Neural cell (in vitro differentiated cells): Measurements from ENCODE around the gene ICA1. TPM values are rescaled to one million over a fixed set of nuclear protein-coding genes. Genes with fewer than 3 reads are reported as not detected.

Experiments used
- H2AFZ ChIP-seq: fragments of 200-600, 300-800 bp; sonication (generic), shearing (Covaris generic); 2 replicates; pipeline ENCODE4 v1.6.0; 2014; ENCODE audit warnings: low read depth, mild to moderate bottlenecking, antibody characterized with exemption, low read length, moderate library complexity
- H3F3A ChIP-seq: fragments of 200-600 bp; shearing (Covaris generic); 2 replicates; pipeline ENCODE4 v1.6.1; 2016; ENCODE audit warnings: mild to moderate bottlenecking, moderate library complexity, mixed read lengths, antibody characterized with exemption, low read length; ENCODE audit not compliant: insufficient read depth, poor library complexity, severe bottlenecking
- H3K27ac ChIP-seq: fragments of 200-600, 300-800 bp; sonication (generic), shearing (Covaris generic); 2 replicates; pipeline ENCODE4 v1.5.1; 2014; ENCODE audit warnings: mild to moderate bottlenecking, low read length, moderate library complexity
- H3K27me3 ChIP-seq: fragments of 300-800, 200-600 bp; sonication (generic), shearing (Covaris generic); 2 replicates; pipeline ENCODE4 v1.6.0; 2014; ENCODE audit warnings: mild to moderate bottlenecking, low read depth, low read length, moderate library complexity; ENCODE audit not compliant: insufficient read depth
- H3K36me3 ChIP-seq: fragments of 300-800, 200-600 bp; sonication (generic), shearing (Covaris generic); 2 replicates; pipeline ENCODE4 v1.5.1; 2014; ENCODE audit warnings: mild to moderate bottlenecking, antibody characterized with exemption, low read length, moderate library complexity; ENCODE audit not compliant: insufficient read depth
- H3K4me2 ChIP-seq: fragments of 300-800, 200-600 bp; sonication (generic), shearing (Covaris generic); 2 replicates; pipeline ENCODE4 v1.6.0; 2014; ENCODE audit warnings: mild to moderate bottlenecking, low read length
- H3K4me3 ChIP-seq: fragments of 300-800, 200-600 bp; sonication (generic), shearing (Covaris generic); 2 replicates; pipeline ENCODE4 v1.5.1; 2014; ENCODE audit warnings: mild to moderate bottlenecking, low read length, moderate library complexity
- H3K79me2 ChIP-seq: fragments of 200-600 bp; shearing (Covaris generic); replicated peaks from 2 replicates; pipeline ENCODE4 v1.6.0; 2014; ENCODE audit warnings: mild to moderate bottlenecking, low read length, moderate library complexity; ENCODE audit not compliant: insufficient read depth
- H3K9ac ChIP-seq: fragments of 300-800, 200-600 bp; sonication (generic), shearing (Covaris generic); 2 replicates; pipeline ENCODE4 v1.6.1; 2016; ENCODE audit warnings: mild to moderate bottlenecking, low read length, mixed read lengths
- H3K9me2 ChIP-seq: fragments of 200-600 bp; shearing (Covaris generic); 2 replicates; pipeline ENCODE4 v1.6.1; 2016; ENCODE audit warnings: mild to moderate bottlenecking, low read length, mixed read lengths; ENCODE audit not compliant: insufficient read depth
- H3K9me3 ChIP-seq: fragments of 200-600, 300-800 bp; sonication (generic), shearing (Covaris generic); 2 replicates; pipeline ENCODE4 v1.6.1; 2016; ENCODE audit warnings: mild to moderate bottlenecking, mixed run types, low read length, moderate library complexity, mixed read lengths
- H4K20me1 ChIP-seq: fragments of 200-600 bp; shearing (Covaris generic); 2 replicates; pipeline ENCODE4 v1.6.1; 2016; ENCODE audit warnings: mild to moderate bottlenecking, mixed run types; ENCODE audit not compliant: insufficient read depth
- EP300 ChIP-seq: fragments of 450-650 bp; conservative IDR thresholded peaks from 2 replicates; pipeline ENCODE4 v1.6.1; 2014; ENCODE audit warnings: antibody characterized with exemption, mild to moderate bottlenecking, moderate library complexity; ENCODE audit not compliant: poor library complexity, severe bottlenecking
- EZH2 ChIP-seq: fragments of 200-600, 300-800 bp; shearing (Covaris generic), sonication (generic); IDR thresholded peaks from 2 replicates; pipeline ENCODE4 v1.6.1; 2014; ENCODE audit warnings: antibody characterized with exemption, low read length, borderline replicate concordance, mild to moderate bottlenecking; ENCODE audit not compliant: insufficient read depth, poor library complexity, severe bottlenecking
- MXI1 ChIP-seq: fragments of 450-650 bp; conservative IDR thresholded peaks from 2 replicates; pipeline ENCODE4 v1.6.1; 2014; ENCODE audit warnings: antibody characterized with exemption, mild to moderate bottlenecking; ENCODE audit not compliant: poor library complexity, severe bottlenecking
- POLR2AphosphoS5 ChIP-seq: IDR thresholded peaks from 2 replicates; pipeline ENCODE4 v1.6.1; 2012
- RAD21 ChIP-seq: fragments of 450-650 bp; conservative IDR thresholded peaks from 2 replicates; pipeline ENCODE4 v1.6.1; 2014; ENCODE audit warnings: antibody characterized with exemption, mild to moderate bottlenecking, moderate library complexity
- SMC3 ChIP-seq: fragments of 450-650 bp; conservative IDR thresholded peaks from 2 replicates; pipeline ENCODE4 v1.6.1; 2014; ENCODE audit warnings: antibody characterized with exemption, mild to moderate bottlenecking, moderate library complexity; ENCODE audit not compliant: poor library complexity
- TAF1 ChIP-seq: IDR thresholded peaks from 2 replicates; pipeline ENCODE4 v1.6.1; 2012; ENCODE audit warnings: low read depth
- polyA plus RNA-seq: library from polyadenylated mRNA; depleted of rRNA; stranded (reverse); fragments of >200 nt; gene quantifications from 2 replicates; pipeline ENCODE4 v1.2.3, GENCODE V29; 2014
- TF ChIP-seq, protein P1 (sequence below): IDR thresholded peaks from 2 replicates; pipeline ENCODE4 v1.6.1; 2012; ENCODE audit warnings: borderline replicate concordance
- TF ChIP-seq, protein P2 (sequence below): fragments of 450-650 bp; IDR thresholded peaks from 2 replicates; pipeline ENCODE4 v1.5.1; 2014; ENCODE audit warnings: antibody characterized with exemption, mild to moderate bottlenecking, moderate library complexity; ENCODE audit not compliant: poor library complexity, severe bottlenecking

The ICA1 gene
- polyA plus RNA-seq, 1 donor from 2014 or later: 18.6 TPM

DNA sequence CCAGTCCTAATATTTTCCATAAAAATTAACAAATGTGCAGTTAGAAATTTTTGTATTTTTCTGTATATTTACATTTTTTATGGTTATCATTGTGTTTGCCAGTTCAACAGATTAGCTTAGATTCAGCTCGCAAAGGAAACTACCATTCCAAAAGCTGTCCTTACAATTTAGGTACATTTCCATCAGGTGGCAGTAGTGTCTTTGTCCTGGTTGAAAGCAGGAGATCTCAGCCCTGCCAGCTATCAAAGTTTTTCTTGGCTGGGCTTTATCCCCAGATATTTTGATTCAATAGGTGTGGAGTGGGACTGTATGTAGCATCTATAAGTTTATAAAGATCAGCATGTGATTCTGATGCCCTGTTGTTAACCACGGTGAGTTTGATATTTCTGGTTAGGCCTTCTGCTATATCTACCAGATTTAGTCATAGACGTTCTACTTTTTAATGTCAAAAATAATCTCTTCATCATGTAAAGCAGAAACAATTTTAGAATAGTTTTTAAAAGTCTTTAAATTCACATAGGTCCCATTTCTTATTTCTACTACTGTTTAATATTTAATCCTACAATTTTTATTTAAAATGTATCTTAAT is 15.5 kb upstream of the ICA1 start:
- Histone ChIP-seq H3K9ac (no peak overlapping the region), H3K9me2 (no peaks in the 10 kb centered on the region), H4K20me1 (no peaks in the 10 kb centered on the region), H3K27me3 (no peaks in the 10 kb centered on the region), H3K4me2 (no peak overlapping the region), H3K9me3 (no peaks in the 10 kb centered on the region), H3K36me3 (no peaks in the 10 kb centered on the region), H3K4me3 (no peak overlapping the region), H3K79me2 (no peaks in the 10 kb centered on the region), H3F3A (no peaks in the 10 kb centered on the region), H2AFZ (no peak overlapping the region), H3K27ac (no peak overlapping the region)
- TF ChIP-seq, protein P1, sequence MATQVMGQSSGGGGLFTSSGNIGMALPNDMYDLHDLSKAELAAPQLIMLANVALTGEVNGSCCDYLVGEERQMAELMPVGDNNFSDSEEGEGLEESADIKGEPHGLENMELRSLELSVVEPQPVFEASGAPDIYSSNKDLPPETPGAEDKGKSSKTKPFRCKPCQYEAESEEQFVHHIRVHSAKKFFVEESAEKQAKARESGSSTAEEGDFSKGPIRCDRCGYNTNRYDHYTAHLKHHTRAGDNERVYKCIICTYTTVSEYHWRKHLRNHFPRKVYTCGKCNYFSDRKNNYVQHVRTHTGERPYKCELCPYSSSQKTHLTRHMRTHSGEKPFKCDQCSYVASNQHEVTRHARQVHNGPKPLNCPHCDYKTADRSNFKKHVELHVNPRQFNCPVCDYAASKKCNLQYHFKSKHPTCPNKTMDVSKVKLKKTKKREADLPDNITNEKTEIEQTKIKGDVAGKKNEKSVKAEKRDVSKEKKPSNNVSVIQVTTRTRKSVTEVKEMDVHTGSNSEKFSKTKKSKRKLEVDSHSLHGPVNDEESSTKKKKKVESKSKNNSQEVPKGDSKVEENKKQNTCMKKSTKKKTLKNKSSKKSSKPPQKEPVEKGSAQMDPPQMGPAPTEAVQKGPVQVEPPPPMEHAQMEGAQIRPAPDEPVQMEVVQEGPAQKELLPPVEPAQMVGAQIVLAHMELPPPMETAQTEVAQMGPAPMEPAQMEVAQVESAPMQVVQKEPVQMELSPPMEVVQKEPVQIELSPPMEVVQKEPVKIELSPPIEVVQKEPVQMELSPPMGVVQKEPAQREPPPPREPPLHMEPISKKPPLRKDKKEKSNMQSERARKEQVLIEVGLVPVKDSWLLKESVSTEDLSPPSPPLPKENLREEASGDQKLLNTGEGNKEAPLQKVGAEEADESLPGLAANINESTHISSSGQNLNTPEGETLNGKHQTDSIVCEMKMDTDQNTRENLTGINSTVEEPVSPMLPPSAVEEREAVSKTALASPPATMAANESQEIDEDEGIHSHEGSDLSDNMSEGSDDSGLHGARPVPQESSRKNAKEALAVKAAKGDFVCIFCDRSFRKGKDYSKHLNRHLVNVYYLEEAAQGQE: no peak
- TF ChIP-seq EP300: no peak
- TF ChIP-seq EZH2: no peak
- TF ChIP-seq POLR2AphosphoS5: no peak
- TF ChIP-seq RAD21: no peak
- no peak for TF ChIP-seq TAF1
- TF ChIP-seq SMC3: no peak
- no peak for TF ChIP-seq MXI1
- TF ChIP-seq, protein P2, sequence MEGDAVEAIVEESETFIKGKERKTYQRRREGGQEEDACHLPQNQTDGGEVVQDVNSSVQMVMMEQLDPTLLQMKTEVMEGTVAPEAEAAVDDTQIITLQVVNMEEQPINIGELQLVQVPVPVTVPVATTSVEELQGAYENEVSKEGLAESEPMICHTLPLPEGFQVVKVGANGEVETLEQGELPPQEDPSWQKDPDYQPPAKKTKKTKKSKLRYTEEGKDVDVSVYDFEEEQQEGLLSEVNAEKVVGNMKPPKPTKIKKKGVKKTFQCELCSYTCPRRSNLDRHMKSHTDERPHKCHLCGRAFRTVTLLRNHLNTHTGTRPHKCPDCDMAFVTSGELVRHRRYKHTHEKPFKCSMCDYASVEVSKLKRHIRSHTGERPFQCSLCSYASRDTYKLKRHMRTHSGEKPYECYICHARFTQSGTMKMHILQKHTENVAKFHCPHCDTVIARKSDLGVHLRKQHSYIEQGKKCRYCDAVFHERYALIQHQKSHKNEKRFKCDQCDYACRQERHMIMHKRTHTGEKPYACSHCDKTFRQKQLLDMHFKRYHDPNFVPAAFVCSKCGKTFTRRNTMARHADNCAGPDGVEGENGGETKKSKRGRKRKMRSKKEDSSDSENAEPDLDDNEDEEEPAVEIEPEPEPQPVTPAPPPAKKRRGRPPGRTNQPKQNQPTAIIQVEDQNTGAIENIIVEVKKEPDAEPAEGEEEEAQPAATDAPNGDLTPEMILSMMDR: no peak

DNA sequence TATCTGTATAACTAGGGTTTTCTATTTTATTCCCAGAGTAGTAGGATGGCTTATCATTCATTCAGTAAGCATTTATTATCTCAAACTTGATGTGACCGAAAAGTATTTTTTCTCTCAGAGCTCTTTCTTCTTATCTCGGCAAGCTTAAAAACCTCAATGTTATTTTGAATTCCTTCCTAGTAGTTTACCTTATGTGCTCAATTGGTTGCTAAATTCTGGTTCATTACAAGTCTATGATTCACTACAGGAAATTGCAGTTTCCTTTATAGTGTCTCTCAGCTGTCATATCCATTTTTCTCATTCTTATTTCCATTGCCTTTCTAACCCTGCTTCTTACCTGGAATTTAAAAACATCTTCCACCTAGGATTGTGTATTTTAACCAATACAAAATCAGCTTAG is 12.6 kb upstream of the ICA1 start:
- H3K4me2 ChIP-seq: no peak overlapping the region
- H3F3A ChIP-seq: no peaks in the 10 kb centered on the region
- no peak overlapping the region for H3K9ac ChIP-seq
- no peak for TF ChIP-seq POLR2AphosphoS5
- no peak overlapping the region for H3K27ac ChIP-seq
- H3K9me3 ChIP-seq: no peaks in the 10 kb centered on the region
- no peaks in the 10 kb centered on the region for H4K20me1 ChIP-seq
- H3K4me3 ChIP-seq: no peak overlapping the region
- no peaks in the 10 kb centered on the region for H3K27me3 ChIP-seq
- H2AFZ ChIP-seq: no peak overlapping the region
- no peaks in the 10 kb centered on the region for H3K9me2 ChIP-seq
- H3K79me2 ChIP-seq: no peaks in the 10 kb centered on the region
- no peaks in the 10 kb centered on the region for H3K36me3 ChIP-seq

DNA sequence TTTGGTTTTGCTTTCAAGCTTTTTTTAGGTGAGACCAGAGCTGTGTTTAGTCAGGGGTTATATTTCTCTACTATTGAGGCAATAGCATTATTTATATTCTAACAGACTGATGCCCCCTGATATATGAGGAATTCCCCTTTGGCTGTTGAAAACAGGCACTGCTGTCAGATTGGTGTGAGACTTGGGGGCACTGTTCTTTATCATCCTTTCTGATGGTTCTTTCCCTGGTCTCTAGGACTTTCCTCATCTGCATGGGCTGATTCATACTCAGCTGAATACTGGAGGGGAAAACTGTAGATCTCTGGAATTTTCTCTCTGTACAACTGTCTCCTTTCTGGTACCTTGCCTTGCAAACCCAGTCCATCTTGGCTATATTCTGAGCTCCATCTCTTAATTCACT is 10.0 kb upstream of the ICA1 start:
- H3K9ac ChIP-seq: no peak overlapping the region
- H3K4me3 ChIP-seq: no peak overlapping the region
- H3K27me3 ChIP-seq: no peaks in the 10 kb centered on the region
- no peaks in the 10 kb centered on the region for H3K9me3 ChIP-seq
- no peaks in the 10 kb centered on the region for H3K79me2 ChIP-seq
- no peaks in the 10 kb centered on the region for H3K36me3 ChIP-seq
- no peaks in the 10 kb centered on the region for H3K9me2 ChIP-seq
- no peaks in the 10 kb centered on the region for H3F3A ChIP-seq
- no peak overlapping the region for H2AFZ ChIP-seq
- H4K20me1 ChIP-seq: no peaks in the 10 kb centered on the region
- no peak for TF ChIP-seq TAF1
- TF ChIP-seq, protein P1: no peak
- no peak for TF ChIP-seq RAD21
- no peak for TF ChIP-seq EP300
- no peak for TF ChIP-seq SMC3
- TF ChIP-seq EZH2: no peak
- no peak for TF ChIP-seq MXI1
- TF ChIP-seq POLR2AphosphoS5: no peak
- TF ChIP-seq, protein P2: no peak
- H3K27ac ChIP-seq: no peak overlapping the region
- H3K4me2 ChIP-seq: no peak overlapping the region
